NCI-H1092 (cell line): ENCODE results near the gene KNTC1.
"Not testable (repeated sequence)": the region's sequence is repeated elsewhere in the genome, so short reads cannot be mapped to it uniquely, and the experiment has no call there.

Experiments used
- DNase-seq: peaks from one replicate; lab custom pipeline; 2025; lab: John Stamatoyannopoulos, UW

KNTC1 gene

GRCh38 chr12:122513028-122513427 lies 14.0 kb upstream of the KNTC1 start:
- not testable (repeated sequence) for DNase-seq

- no peak for DNase-seq
Measured at GRCh38 chr12:122513660-122514059, 13.4 kb upstream of the KNTC1 start.

DNA sequence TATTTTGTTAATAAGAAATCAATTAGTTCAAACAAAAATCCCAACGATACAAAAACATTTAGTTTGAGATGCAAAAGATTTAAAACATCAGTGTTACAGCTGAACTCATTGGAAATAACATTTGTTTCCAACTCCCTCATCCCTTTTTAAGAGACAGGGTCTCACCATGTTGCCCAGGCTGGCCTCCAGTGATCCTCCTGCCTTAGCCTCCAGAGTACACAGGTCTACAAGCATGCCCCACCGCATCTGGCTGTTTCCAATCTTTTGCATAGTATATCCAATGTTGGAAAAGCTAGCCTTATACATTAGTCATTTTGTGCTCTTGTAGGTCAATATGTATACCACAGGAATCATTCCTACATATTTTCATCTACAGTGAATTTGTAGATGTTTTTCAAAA lies 11.8 kb upstream of the KNTC1 start:
- DNase-seq = no peak

DNA sequence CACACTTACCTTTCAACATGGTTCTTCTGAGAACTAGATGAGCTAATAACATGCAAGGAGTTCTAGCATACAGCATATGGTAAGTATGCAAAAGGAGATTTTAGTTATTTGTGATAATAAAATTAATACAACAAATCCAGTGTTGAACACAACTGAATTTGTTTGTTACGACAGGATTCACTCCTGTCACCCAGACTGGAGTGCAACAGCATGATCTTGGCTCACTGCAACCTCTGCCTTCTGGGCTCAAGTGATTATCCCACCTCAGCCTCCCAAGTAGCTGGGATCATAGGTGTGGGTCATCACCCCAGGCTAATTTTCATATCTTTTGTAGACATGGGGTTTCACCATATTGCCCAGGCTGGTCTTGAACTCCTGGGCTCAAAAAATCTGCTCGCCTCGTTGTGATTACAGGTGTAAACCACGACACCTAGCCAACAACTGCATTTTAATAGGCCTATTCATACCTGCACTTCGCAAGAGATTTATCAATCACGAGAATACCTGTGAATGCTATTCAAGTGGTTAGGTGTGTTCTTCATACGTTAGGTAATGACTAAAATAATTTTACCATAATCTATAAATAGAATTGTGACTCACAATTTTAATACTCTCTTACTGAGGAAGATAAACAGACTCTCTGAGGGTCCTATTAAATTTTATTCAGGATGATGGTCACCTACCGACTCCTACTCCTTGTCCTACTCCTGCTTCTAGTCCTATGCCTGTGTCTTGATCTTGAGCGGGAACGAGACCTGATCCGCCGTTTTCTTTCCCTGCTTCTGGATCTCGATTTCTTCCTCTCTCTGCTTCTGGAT lies 10.3 kb upstream of the KNTC1 start:
- no peak for DNase-seq

DNA sequence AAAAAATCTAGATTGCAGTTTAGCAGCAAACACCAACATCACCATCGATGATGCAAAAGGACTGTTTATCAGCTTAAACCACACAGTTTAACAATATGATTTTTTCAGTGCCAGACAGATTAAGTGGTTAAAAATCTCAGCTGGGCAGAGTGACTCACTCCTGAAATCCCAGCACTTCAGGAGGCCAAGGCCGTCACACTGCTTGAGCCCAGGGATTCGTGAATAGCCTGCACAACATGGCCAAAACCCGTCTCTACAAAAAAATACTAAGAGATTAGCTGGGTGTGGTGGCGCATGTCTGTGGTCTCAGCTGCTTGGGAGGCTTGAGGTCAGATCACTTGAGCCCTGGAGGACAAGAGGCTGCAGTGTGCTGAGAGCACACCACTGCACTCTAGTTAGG lies 9.2 kb upstream of the KNTC1 start:
- DNase-seq = no peak

DNA sequence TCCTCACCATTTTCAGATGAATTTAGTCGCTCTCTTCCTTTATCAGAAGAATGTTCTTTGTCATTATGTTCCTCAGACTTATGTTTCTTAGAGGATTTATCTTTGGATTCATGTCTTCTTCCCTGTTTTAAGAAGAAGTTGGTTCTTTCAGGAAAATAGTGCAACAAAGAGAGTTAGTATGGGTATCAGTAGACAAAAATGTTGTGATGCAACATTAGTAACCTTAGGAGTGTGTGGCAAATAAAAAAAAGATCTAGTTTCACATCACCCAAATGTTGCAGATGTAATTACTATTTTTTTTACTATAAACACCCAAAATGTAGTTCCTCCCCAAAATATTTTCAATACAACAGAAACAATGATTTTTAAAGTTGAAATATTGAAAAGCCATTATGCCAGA lies 8.1 kb upstream of the KNTC1 start:
- no peak for DNase-seq

DNA sequence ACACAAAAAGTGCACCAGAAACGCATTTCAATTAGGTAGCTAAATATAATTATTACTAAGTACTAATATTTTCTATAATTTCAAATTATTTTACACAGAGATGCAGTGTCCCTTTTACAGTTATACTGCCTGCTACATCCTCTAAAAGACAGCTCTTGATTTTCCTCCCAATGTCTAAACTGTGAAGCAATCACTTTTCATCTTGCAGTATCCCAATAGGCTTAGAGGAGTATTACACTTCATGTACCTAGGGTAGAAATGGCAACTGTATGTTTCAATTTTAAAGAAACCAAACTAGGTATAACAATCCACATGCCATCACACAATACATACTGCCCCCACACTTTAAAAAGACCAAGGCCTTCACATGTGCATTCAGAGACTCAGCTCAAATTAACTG lies 7.6 kb upstream of the KNTC1 start:
- no peak for DNase-seq

- DNase-seq = no peak
Measured at GRCh38 chr12:122520676-122521075, 6.4 kb upstream of the KNTC1 start.

DNA sequence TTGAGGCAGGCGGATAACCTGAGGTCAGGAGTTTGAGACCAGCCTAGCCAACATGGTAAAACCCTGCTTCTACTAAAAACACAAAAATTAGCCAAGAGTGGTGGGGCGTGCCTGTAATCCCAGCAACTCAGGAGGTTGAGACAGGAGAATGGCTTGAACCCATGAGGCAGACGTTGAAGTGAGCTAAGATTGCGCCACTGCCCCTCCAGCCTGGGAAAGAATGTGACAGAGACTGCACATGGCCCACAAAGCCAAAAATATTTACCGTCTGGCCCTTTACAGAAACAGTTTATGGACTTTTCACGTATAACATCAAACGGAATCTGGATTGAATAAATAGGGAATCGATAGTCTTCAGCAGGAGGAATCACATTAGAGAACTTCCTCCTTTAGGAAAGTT lies 3.8 kb upstream of the KNTC1 start:
- no peak for DNase-seq

- DNase-seq = no peak
Measured at GRCh38 chr12:122523846-122524718, 3.0 kb upstream of the KNTC1 start.

DNA sequence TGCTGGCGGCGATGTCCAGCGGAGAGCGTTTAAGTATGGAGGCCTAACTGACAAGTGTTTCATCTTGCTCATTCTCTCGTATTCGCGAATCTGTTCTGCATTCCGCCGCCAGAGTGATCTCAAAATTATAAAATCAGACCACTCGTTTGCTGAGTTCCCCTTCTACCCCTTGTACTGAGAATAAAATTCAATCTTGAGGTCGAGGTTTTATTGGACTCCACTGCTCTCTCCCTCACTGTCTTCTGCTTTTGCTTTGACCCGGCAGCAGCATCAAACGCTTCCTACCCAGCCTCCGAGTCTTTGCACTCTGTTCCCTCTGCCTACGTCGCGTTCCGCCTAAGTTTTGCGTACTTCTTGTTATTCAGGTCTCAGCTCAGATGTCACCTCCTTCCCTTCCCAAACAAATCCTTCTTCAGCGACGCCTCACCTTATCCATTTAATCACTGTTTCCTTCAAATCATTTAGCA lies 462 bp downstream of the KNTC1 start:
- no peak for DNase-seq

GRCh38 chr12:122528582-122528981 lies 1.5 kb downstream of the KNTC1 start:
- DNase-seq = no peak

DNA sequence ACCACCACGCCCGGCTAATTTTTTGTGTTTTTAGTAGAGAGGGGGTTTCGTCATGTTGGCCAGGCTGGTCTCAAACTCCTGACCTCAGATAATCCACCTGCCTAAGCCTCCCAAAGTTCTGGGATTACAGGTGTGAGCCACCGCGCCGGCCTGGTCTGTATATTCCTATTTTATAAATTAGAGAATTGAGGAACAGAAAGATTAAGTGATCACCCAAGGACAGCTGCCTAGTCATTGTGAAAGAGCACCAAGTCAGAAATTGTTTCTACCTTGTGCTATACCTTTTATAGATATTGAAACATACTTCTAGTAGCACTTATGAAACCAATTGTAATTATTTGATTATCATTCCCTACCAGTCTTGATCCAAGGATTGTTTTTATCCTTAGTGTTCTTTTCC lies 1.9 kb downstream of the KNTC1 start:
- DNase-seq = no peak

DNA sequence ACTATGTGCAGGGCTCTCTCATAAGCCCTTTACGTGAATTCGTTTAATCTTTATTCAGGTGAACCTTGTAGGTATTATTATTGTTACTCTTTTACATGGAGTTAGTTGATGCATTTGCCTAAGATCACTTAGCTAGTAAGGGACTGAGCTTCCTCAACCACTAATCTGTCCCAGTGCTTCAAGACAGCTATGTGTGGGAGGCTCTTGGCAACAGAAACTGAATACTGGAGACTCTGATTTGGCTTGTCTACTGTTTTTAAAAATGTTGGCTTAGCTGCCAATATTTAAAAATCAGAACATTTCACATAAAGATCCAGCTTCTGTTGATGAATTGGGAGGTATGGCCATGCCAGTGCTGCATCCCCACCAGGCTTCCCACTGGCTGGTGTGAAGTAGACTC lies 6.8 kb downstream of the KNTC1 start:
- DNase-seq = no peak

GRCh38 chr12:122537021-122537420 lies 10.0 kb downstream of the KNTC1 start:
- DNase-seq = no peak

DNA sequence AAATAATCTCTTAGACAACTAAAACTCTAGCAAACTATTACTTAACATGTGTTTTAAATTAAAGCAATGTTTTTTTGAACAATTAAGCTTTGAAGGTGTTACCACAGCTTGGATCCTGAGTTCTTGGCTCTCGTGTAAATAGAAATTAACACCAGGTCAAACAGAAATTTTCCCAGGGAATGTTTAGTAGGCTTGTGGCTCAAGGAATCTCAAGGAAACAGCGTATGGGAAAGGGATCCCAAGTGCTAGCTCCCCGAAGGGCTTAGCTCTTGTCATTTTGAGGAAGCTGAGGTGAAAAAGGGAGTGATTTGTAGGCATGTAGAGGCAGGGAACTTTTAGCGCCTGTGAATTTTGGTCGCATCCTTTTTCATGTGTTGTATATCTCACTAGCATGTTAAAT lies 11.4 kb downstream of the KNTC1 start:
- no peak for DNase-seq

- no peak for DNase-seq
Measured at GRCh38 chr12:122544537-122544936, 17.5 kb downstream of the KNTC1 start.

DNA sequence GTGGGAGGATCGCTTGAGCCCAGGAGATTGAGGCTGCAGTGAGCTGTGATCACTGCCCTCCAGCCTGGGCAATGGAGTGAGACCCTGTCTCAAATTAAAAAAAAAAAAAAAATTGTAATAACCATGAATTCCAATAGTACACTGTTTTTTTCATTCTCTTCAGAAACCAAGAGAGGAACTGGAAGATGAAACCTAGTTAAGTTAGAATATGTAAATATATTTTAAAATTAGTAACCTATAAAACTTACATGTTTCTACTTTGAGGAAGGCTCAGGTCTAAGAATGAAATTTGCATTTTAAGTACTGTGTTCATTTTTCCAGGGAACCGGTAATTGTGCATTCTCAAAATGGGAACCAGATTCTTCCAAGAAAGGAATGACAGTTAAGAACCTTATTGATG lies 18.8 kb downstream of the KNTC1 start:
- DNase-seq = no peak

GRCh38 chr12:122547330-122547729 lies 20.3 kb downstream of the KNTC1 start:
- DNase-seq = no peak

DNA sequence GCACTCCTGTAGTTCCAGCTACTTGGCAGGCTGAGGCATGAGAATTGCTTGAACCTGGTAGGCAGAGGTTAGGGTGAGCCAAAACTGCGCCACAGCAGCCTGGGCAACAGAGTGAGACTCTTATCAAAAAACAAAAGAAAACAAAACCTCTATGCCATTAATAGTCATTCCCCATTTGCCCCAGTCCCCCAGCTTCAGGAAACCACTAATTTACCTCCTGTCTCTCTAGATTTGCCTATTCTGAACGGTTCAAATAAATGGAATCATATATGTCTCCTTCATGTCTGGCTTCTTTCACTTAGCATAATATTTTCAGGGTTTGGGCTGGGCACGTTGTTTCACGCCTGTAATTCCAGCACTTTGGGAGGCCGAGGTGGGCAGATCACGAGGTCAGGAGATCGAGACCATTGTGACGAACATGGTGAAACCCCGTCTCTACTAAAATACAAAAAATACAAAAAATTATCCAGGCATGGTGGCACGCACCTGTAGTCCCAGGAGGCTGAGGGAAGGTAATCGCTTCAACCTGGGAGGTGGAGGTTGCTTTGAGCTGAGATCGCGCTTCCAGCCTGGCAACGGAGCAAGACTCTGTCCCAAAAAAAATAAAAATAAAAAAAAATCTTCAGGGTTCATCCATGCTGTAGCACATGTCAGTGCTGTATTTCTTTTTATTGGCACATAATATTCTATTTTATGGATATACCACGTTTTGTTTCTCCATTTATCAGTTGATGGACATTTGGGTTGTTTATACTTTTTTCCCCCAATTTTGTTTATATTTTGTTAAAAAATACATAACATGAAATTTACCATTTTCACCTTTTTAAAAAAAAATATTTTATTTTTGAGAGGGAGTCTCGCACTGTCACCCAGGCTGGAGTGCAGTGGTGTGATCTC lies 31.9 kb downstream of the KNTC1 start:
- DNase-seq = no peak

- DNase-seq = no peak
Measured at GRCh38 chr12:122560138-122560537, 33.1 kb downstream of the KNTC1 start.

GRCh38 chr12:122563361-122563760 lies 36.3 kb downstream of the KNTC1 start:
- no peak for DNase-seq
